GM12878 (cell line): ENCODE data around the gene IL10RA. TPM values are rescaled to one million over a fixed set of nuclear protein-coding genes. Genes with fewer than 3 reads are reported as not detected.

Source experiments
- ATAC-seq: fragments of 200-7000 bp; cut with Tn5 transposase; 3 replicates; pipeline ENCODE4 v1.9.1; 2020; ENCODE audit warnings: mild to moderate bottlenecking, moderate library complexity
- BruUV-seq: library from RNA; stranded (reverse); fragments of 400-500 nt; replicated peaks from 2 replicates; lab custom pipeline; 2021; lab: Mats Ljungman, UMichigan
- CTCF ChIA-PET: fragments of 300-600 bp; sonication (Branson Sonifier 250); formaldehyde crosslinking; extraction: SDS; loops from one replicate; lab custom pipeline; 2021; ENCODE audit warnings: inconsistent platforms; lab: Yijun Ruan, JAX
- POLR2A ChIA-PET: fragments of 350-600 bp; formaldehyde crosslinking; extraction: SDS; loops from one replicate; lab custom pipeline; 2021; ENCODE audit warnings: inconsistent platforms; lab: Charles Lee
- RAD21 ChIA-PET: fragments of 300-600 bp; sonication (Branson Sonifier 250); formaldehyde crosslinking; loops from one replicate; lab custom pipeline; 2023; ENCODE audit warnings: antibody characterized with exemption; ENCODE audit not compliant: unreplicated experiment; lab: Charles Lee
- SMC1A ChIA-PET: fragments of 300-600 bp; sonication (Branson Sonifier 250); formaldehyde crosslinking; loops from one replicate; lab custom pipeline; 2023; ENCODE audit not compliant: unreplicated experiment, uncharacterized antibody; lab: Charles Lee
- DNase-seq: peaks from one replicate; pipeline ENCODE4 v3.0.0-alpha.2; 2011; ENCODE audit warnings: low read depth, low spot score
- FAIRE-seq: peaks from 3 replicates; lab custom pipeline; 2011; peaks lifted over from hg19 to GRCh38; lab: Jason Lieb, UNC
- H2AFZ ChIP-seq: 2 replicates; pipeline ENCODE4 v1.6.0; 2011; ENCODE audit warnings: low read depth, low read length, control low read depth; ENCODE audit not compliant: control insufficient read depth
- H3K27ac ChIP-seq: 2 replicates; pipeline ENCODE4 v1.5.1; 2011; ENCODE audit warnings: control low read depth; ENCODE audit not compliant: control insufficient read depth, insufficient read depth
- H3K27me3 ChIP-seq, 2 experiments: replicated peaks in 1 of 2; 2 replicates each; pipeline versions ENCODE4 v1.6.0 to v1.6.1; 2011; ENCODE audit warnings: low read length in 1 of 2; ENCODE audit not compliant: control insufficient read depth in 2 of 2, insufficient read depth in 2 of 2
- H3K36me3 ChIP-seq, 2 experiments: 2 replicates each; pipeline ENCODE4 v1.5.1; 2011; ENCODE audit warnings: low read length in 1 of 2; ENCODE audit not compliant: control insufficient read depth in 2 of 2, insufficient read depth in 2 of 2
- H3K4me1 ChIP-seq: 2 replicates; pipeline ENCODE4 v1.6.1; 2011; ENCODE audit warnings: mild to moderate bottlenecking, low read length, moderate library complexity, mixed read lengths; ENCODE audit not compliant: control insufficient read depth, insufficient read depth
- H3K4me2 ChIP-seq: 2 replicates; pipeline ENCODE4 v1.6.0; 2011; ENCODE audit warnings: control low read depth; ENCODE audit not compliant: control insufficient read depth, insufficient read depth
- H3K4me3 ChIP-seq: fragments of 200-600 bp; sonication (generic); 2 replicates; pipeline ENCODE4 v1.5.1; 2016
- H3K79me2 ChIP-seq: 2 replicates; pipeline ENCODE4 v1.6.0; 2011; ENCODE audit warnings: low read length; ENCODE audit not compliant: control insufficient read depth, insufficient read depth
- H3K9ac ChIP-seq: 2 replicates; pipeline ENCODE4 v1.8.0; 2011; ENCODE audit warnings: low read length, control low read depth, mixed read lengths; ENCODE audit not compliant: control insufficient read depth, insufficient read depth
- H3K9me3 ChIP-seq: replicated peaks from 3 replicates; pipeline ENCODE4 v1.5.1; 2011; ENCODE audit warnings: mild to moderate bottlenecking, low read length; ENCODE audit not compliant: control insufficient read depth, insufficient read depth
- H4K20me1 ChIP-seq: 2 replicates; pipeline ENCODE4 v1.6.0; 2011; ENCODE audit not compliant: control insufficient read depth, insufficient read depth
- CBX3 ChIP-seq: fragments of 200-600 bp; sonication (generic); IDR thresholded peaks from 2 replicates; pipeline ENCODE4 v1.6.1; 2016; ENCODE audit warnings: low read depth, borderline replicate concordance
- NR2F1 ChIP-seq: fragments of 450-650 bp; conservative IDR thresholded peaks from 2 replicates; pipeline ENCODE4 v1.6.1; 2017; ENCODE audit warnings: mild to moderate bottlenecking
- TBL1XR1 ChIP-seq: IDR thresholded peaks from 2 replicates; pipeline ENCODE4 v1.6.1; 2012; ENCODE audit warnings: low read depth, low read length, improper control_type of control experiment
- WGBS: methylation state at CpG from one replicate; pipeline ENCODE4 v1.1.6; 2016; ENCODE audit warnings: low lambda C conversion rate; ENCODE audit not compliant: insufficient replicate concordance, insufficient coverage; ENCODE audit errors: missing lambda C conversion rate; 5-methylcytosine and 5-hydroxymethylcytosine counted together
- in situ Hi-C: fragments of 300-500 bp; cut with MboI; formaldehyde crosslinking; loops from 9 replicates; pipeline ENCODE4 v1.14.3; 2018; ENCODE audit warnings: mixed read lengths
- intact Hi-C: fragments of 100-400 bp; cut with micrococcal nuclease; formaldehyde crosslinking; loops from one replicate; pipeline ENCODE4 v1.14.2; 2022; ENCODE audit not compliant: unreplicated experiment
- polyA plus RNA-seq, 11 experiments: library from polyadenylated mRNA; depleted of rRNA in 4 of 11; unstranded in 6 of 11; stranded (reverse) in 5 of 11; fragments of >200 nt; fragmentation: Nextera tagmentation in 4 of 11; fragmentation: Illumina TruSeq in 1 of 11; extraction: Ambion mirVana in 4 of 11; extraction: Trizol in 1 of 11; gene quantifications; 1 replicate in 1 of 11; 2 replicates in 10 of 11; pipeline versions ENCODE4 v1.2.1 to v1.2.3, GENCODE V29; 2011 to 2016; ENCODE audit warnings: inconsistent platforms in 2 of 11, missing spikeins in 2 of 11, low read depth in 1 of 11
- total RNA-seq, 4 experiments: library from RNA; depleted of rRNA in 3 of 4; stranded (reverse); fragments of >200 nt in 3 of 4; fragmentation: Illumina TruSeq in 1 of 4; extraction: Trizol in 1 of 4; gene quantifications; 2 replicates each; pipeline versions ENCODE4 v1.2.1 to v1.2.3, GENCODE V29; 2013 to 2021

Gene IL10RA
- total and polyA plus RNA-seq, 10 of the 15 experiments (the other 5 are each of a cell fraction or from before 2014, with no cell fraction given): 0.77 to 45.9 (median 9.6) TPM

- intact Hi-C loops: no loop called here
- no peak overlapping the region for H3K4me3 ChIP-seq
- TF ChIP-seq NR2F1: peak; percentile 68
- TF ChIP-seq CBX3: no peak
- no peak for TF ChIP-seq TBL1XR1
- WGBS: 40% methylated on average over 5 of the region's 5 CpGs
- ChIA-PET RAD21 (interaction anchor here (0.8 to 10.6 kb wide), 49 partner anchors 12 to 521 kb away, joined by 3 to 393 read pairs (median 7); partner anchors contain the start of genes FXYD2, IL10RA and TMPRSS13), POLR2A (interaction anchor here (0.5 to 3.2 kb wide), 15 partner anchors 10 to 300 kb away, joined by 3 to 16 read pairs (median 5); partner anchors contain the start of genes FXYD2 and IL10RA), CTCF (interaction anchor here (0.6 to 13.1 kb wide), 72 partner anchors 9 to 532 kb away, joined by 3 to 503 read pairs (median 5); partner anchors contain the start of genes FXYD2, IL10RA and TMPRSS13), SMC1A (interaction anchor here (0.6 to 14.9 kb wide), 55 partner anchors 9 to 486 kb away, joined by 3 to 295 read pairs (median 5); partner anchors contain the start of genes FXYD2, IL10RA and TMPRSS13)
- no peaks in the 10 kb centered on the region for H3K9me3 ChIP-seq
- no peak for FAIRE-seq
- no peak overlapping the region for H3K4me2 ChIP-seq
- H3K27me3 ChIP-seq: no peaks in the 10 kb centered on the region
- no peak overlapping the region for H2AFZ ChIP-seq
- H3K27ac ChIP-seq: no peak overlapping the region
- no peaks in the 10 kb centered on the region for H4K20me1 ChIP-seq
- no peaks in the 10 kb centered on the region for H3K36me3 ChIP-seq
- no peak for DNase-seq
- in situ Hi-C loops: loop anchor here (5.0 kb wide), 2 partner anchors 101 to 104 kb away; no protein-coding TSS in a partner anchor
- H3K4me1 ChIP-seq: peaks cover 37% of the 10 kb centered on the region
- no peaks in the 10 kb centered on the region for H3K79me2 ChIP-seq
- no peak overlapping the region for H3K9ac ChIP-seq
- peak; percentile 5 for ATAC-seq
- BruUV-seq: no TSS peak
Measured at GRCh38 chr11:117946156-117946841, 39.9 kb upstream of the IL10RA start.
